ENCODE data around the gene ZNF385B. TPM values are rescaled to one million over a fixed set of nuclear protein-coding genes. Genes with fewer than 3 reads are reported as not detected.

Gene ZNF385B
- total RNA-seq, 1 experiment from 2014 or later, result 0.28 TPM

- Histone ChIP-seq H3K4me3 (ENCODE audit: low read depth in 2 of 2, low read length in 2 of 2) (no peak overlapping the region), H3K27ac (ENCODE audit: low read length) (no peak overlapping the region), H3K4me1 (ENCODE audit: control insufficient read depth, insufficient read depth, low read length) (no peaks in the 10 kb centered on the region), H3K27me3 (ENCODE audit: control insufficient read depth, insufficient read depth, low read length) (no peaks in the 10 kb centered on the region), H3K9me3 (ENCODE audit: control insufficient read depth, insufficient read depth, low read depth, low read length) (no peaks in the 10 kb centered on the region), H3K36me3 (ENCODE audit: control insufficient read depth, insufficient read depth, low read length) (no peaks in the 10 kb centered on the region)
- ChIA-PET CTCF (no interaction called here), POLR2A (no interaction called here)
- DNase-seq (ENCODE audit: low read depth, low spot score) (no peak), ATAC-seq (no peak)
- TF ChIP-seq, protein P1, sequence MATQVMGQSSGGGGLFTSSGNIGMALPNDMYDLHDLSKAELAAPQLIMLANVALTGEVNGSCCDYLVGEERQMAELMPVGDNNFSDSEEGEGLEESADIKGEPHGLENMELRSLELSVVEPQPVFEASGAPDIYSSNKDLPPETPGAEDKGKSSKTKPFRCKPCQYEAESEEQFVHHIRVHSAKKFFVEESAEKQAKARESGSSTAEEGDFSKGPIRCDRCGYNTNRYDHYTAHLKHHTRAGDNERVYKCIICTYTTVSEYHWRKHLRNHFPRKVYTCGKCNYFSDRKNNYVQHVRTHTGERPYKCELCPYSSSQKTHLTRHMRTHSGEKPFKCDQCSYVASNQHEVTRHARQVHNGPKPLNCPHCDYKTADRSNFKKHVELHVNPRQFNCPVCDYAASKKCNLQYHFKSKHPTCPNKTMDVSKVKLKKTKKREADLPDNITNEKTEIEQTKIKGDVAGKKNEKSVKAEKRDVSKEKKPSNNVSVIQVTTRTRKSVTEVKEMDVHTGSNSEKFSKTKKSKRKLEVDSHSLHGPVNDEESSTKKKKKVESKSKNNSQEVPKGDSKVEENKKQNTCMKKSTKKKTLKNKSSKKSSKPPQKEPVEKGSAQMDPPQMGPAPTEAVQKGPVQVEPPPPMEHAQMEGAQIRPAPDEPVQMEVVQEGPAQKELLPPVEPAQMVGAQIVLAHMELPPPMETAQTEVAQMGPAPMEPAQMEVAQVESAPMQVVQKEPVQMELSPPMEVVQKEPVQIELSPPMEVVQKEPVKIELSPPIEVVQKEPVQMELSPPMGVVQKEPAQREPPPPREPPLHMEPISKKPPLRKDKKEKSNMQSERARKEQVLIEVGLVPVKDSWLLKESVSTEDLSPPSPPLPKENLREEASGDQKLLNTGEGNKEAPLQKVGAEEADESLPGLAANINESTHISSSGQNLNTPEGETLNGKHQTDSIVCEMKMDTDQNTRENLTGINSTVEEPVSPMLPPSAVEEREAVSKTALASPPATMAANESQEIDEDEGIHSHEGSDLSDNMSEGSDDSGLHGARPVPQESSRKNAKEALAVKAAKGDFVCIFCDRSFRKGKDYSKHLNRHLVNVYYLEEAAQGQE (IDR thresholded peaks at IDR 0.05; ENCODE audit: insufficient read depth in 1 of 2, low read depth in 2 of 2, low read length in 1 of 2), result no peak
- TF ChIP-seq SIN3A (IDR thresholded peaks at IDR 0.05; ENCODE audit: borderline replicate concordance, insufficient read depth, low read depth, low read length), result no peak
- TF ChIP-seq CTCF (IDR thresholded peaks at IDR 0.05), result no peak
- TF ChIP-seq TCF7L2 (IDR thresholded peaks at IDR 0.05; ENCODE audit: low read depth, low read length), result no peak
- no peak for TF ChIP-seq POLR2AphosphoS5 (IDR thresholded peaks at IDR 0.05; ENCODE audit: low read depth, low read length)
- in situ Hi-C loops (cut with HindIII; ENCODE audit: low pct_unique_long_range_greater_than_20kb, low sequenced_read_pairs), result no loop called here
- intact Hi-C loops (cut with micrococcal nuclease; ENCODE audit: unreplicated experiment), result no loop called here
- BruUV-seq (replicated peaks), result no TSS peak
Observed at GRCh38 chr2:179800776-179801175, 60.6 kb downstream of the ZNF385B start.

GRCh38 chr2:179796213-179797007 is 65.0 kb downstream of the ZNF385B start:
- POLR2A ChIA-PET, result no interaction called here
- intact Hi-C loops (cut with micrococcal nuclease; ENCODE audit: unreplicated experiment) (no loop called here), in situ Hi-C loops (cut with HindIII; ENCODE audit: low pct_unique_long_range_greater_than_20kb, low sequenced_read_pairs) (no loop called here)
- Histone ChIP-seq H3K27ac (ENCODE audit: low read length) (no peak overlapping the region), H3K9me3 (ENCODE audit: control insufficient read depth, insufficient read depth, low read depth, low read length) (no peaks in the 10 kb centered on the region), H3K4me3 (ENCODE audit: low read depth in 2 of 2, low read length in 2 of 2) (no peak overlapping the region), H3K27me3 (ENCODE audit: control insufficient read depth, insufficient read depth, low read length) (no peaks in the 10 kb centered on the region), H3K36me3 (ENCODE audit: control insufficient read depth, insufficient read depth, low read length) (no peaks in the 10 kb centered on the region), H3K4me1 (ENCODE audit: control insufficient read depth, insufficient read depth, low read length) (no peaks in the 10 kb centered on the region)
- DNase-seq (ENCODE audit: low read depth, low spot score), result no peak
- no peak for TF ChIP-seq CTCF (IDR thresholded peaks at IDR 0.05)
- TF ChIP-seq, protein P1 (IDR thresholded peaks at IDR 0.05; ENCODE audit: insufficient read depth in 1 of 2, low read depth in 2 of 2, low read length in 1 of 2), result no peak
- CTCF ChIA-PET, result no interaction called here
- no TSS peak for BruUV-seq (replicated peaks)
- no peak for ATAC-seq

All from Panc1 (cell line).